SU-DHL-6 (cell line): ENCODE results near the gene ELAVL2.

ENCODE experiments used
- CTCF ChIP-seq: fragments of 200-600 bp; sonication (generic); IDR thresholded peaks from one replicate; pipeline ENCODE4 v1.5.1; 2017; ENCODE audit warnings: antibody characterized with exemption, mild to moderate bottlenecking, low read length, moderate library complexity; ENCODE audit not compliant: insufficient read depth, poor library complexity, severe bottlenecking
- EZH2phosphoT487 ChIP-seq: fragments of 200-600 bp; sonication (generic), shearing (Covaris generic); conservative IDR thresholded peaks from 2 replicates; pipeline ENCODE4 v1.6.1; 2018; ENCODE audit warnings: mild to moderate bottlenecking, antibody characterized with exemption, low read length, moderate library complexity, mixed read lengths

- TF ChIP-seq CTCF = no peak
- TF ChIP-seq EZH2phosphoT487 = no peak
Measured at GRCh38 chr9:23769307-23769935, 56.6 kb downstream of the ELAVL2 start.
